ENCODE measurements around the gene DHRS2. TPM values are rescaled to one million over a fixed set of nuclear protein-coding genes. Genes with fewer than 3 reads are reported as not detected.

Gene DHRS2
- polyA plus RNA-seq, 2 of the 4 experiments (the other 2 are of a cell fraction), result 2.3 to 10.7 TPM

- ATAC-seq, result no peak
- TF ChIP-seq ATOH8 (CRISPR knock-in tag; IDR thresholded peaks at IDR 0.05; ENCODE audit: low read depth) (no peak), ZC3H11A (IDR thresholded peaks at IDR 0.05) (no peak), JUNB (IDR thresholded peaks at IDR 0.05) (no peak), EHF (CRISPR knock-in tag; IDR thresholded peaks at IDR 0.05) (no peak), RCOR1 (IDR thresholded peaks at IDR 0.05; ENCODE audit: low read depth, low read length) (no peak), HOXB5 (CRISPR knock-in tag; IDR thresholded peaks at IDR 0.05) (no peak), RNF2 (IDR thresholded peaks at IDR 0.05; ENCODE audit: borderline replicate concordance, low read depth) (no peak), ZNF302 (CRISPR knock-in tag; IDR thresholded peaks at IDR 0.05) (no peak), KDM1A (IDR thresholded peaks at IDR 0.05; ENCODE audit: low read depth) (no peak), REST (IDR thresholded peaks at IDR 0.05) (no peak)
- ChIA-PET CTCF (interaction anchor here (0.6 to 8.4 kb wide), 52 partner anchors 7 to 426 kb away, joined by 3 to 88 read pairs (median 5); no protein-coding TSS in a partner anchor), POLR2A (interaction anchor here (0.6 kb wide), 1 partner anchor 268 kb away, joined by 3 read pairs; no protein-coding TSS in a partner anchor)
- DNase-seq (ENCODE audit: low read depth in 1 of 2, low spot score in 1 of 2), result no peak
- FAIRE-seq, result no peak
- H3K27ac ChIP-seq, result no peak overlapping the region
- H3K4me2 ChIP-seq, result no peak overlapping the region
- no peak overlapping the region for H3K4me3 ChIP-seq
- H3K9me3 ChIP-seq, result peaks cover 3% of the 10 kb centered on the region; the same call in 2 of the 3 replicates
- no peaks in the 10 kb centered on the region for H3K4me1 ChIP-seq
Measured at GRCh38 chr14:23631234-23631633, 4.9 kb upstream of the DHRS2 start.

GRCh38 chr14:23631702-23632460 is 4.3 kb upstream of the DHRS2 start:
- TF ChIP-seq FOXS1 (CRISPR knock-in tag; IDR thresholded peaks at IDR 0.05) (no peak), MAFK (IDR thresholded peaks at IDR 0.05; ENCODE audit: partially characterized antibody) (peak; percentile 46), CTCF (IDR thresholded peaks at IDR 0.05) (peak; percentile 78), RAD21 (conservative IDR thresholded peaks at IDR 0.05 in 1 of 2, IDR thresholded peaks at IDR 0.05 in 1 of 2) (peak; percentile 71 to 81), SMC3 (IDR thresholded peaks at IDR 0.05) (peak; percentile 49), POLR2A (IDR thresholded peaks at IDR 0.05; ENCODE audit: low read length) (no peak)
- POLR2A ChIA-PET, result interaction anchor here (0.6 kb wide), 1 partner anchor 267 kb away, joined by 3 read pairs; no protein-coding TSS in a partner anchor
- 0 out of 6 replicates have a peak overlapping the region, but pooled peaks of 1 of the 2 experiments have one; percentile 38 for H3K27ac ChIP-seq
- peak; percentile 78 to 90 for ATAC-seq
- no peak overlapping the region for H3K4me3 ChIP-seq
- no peak for FAIRE-seq
- peak; percentile 73 to 75 for DNase-seq (ENCODE audit: low read depth in 1 of 2, low spot score in 1 of 2)
- CTCF ChIA-PET, result interaction anchor here (0.5 to 8.4 kb wide), 63 partner anchors 8 to 426 kb away, joined by 3 to 88 read pairs (median 4); no protein-coding TSS in a partner anchor
- 27% methylated on average over 8 of the region's 8 CpGs for whole genome bisulfite sequencing (ENCODE audit: missing lambda C conversion rate)
- H3K4me1 ChIP-seq, result no peaks in the 10 kb centered on the region
- 0 out of 3 replicates have a peak overlapping the region, but pooled peaks have one; percentile 27 for H3K4me2 ChIP-seq
- 0 out of 3 replicates have a peak, but pooled peaks cover 2% of the 10 kb centered on the region for H3K9me3 ChIP-seq
